Measurements from ENCODE around the gene MPEG1. TPM values are rescaled to one million over a fixed set of nuclear protein-coding genes. Genes with fewer than 3 reads are reported as not detected.

MPEG1 gene
- total and polyA plus RNA-seq, 9 of the 15 experiments (the other 6 are each of a cell fraction or from before 2014, with no cell fraction given), result 0.07 TPM; not detected in 8

GRCh38 chr11:59180168-59180776 is 32.5 kb downstream of the MPEG1 start (continued):
- TF ChIP-seq ELK3 (CRISPR knock-in tag; IDR thresholded peaks at IDR 0.05) (no peak), ZNF280B (CRISPR knock-in tag; IDR thresholded peaks at IDR 0.05) (no peak), CREB3L1 (IDR thresholded peaks at IDR 0.05; ENCODE audit: borderline replicate concordance, low read depth) (no peak)

- Histone ChIP-seq H3K79me2 (ENCODE audit: control insufficient read depth, insufficient read depth, low read length) (no peaks in the 10 kb centered on the region), H2AFZ (ENCODE audit: low read depth, low read length) (no peak overlapping the region), H3K27me3 (ENCODE audit: control insufficient read depth in 2 of 2, insufficient read depth in 2 of 2, low read length in 2 of 2) (peaks cover under 1 to 31% of the 10 kb centered on the region in 2 experiments; a peak in 4 of 5 replicates), H3K4me1 (replicated peaks in 1 of 2; ENCODE audit: control insufficient read depth in 2 of 2, insufficient read depth in 2 of 2, low read length in 2 of 2) (peaks cover 0 to 6% of the 10 kb centered on the region in 2 experiments; a peak in 1 of 5 replicates), H3K4me3 (no peak overlapping the region), H3K36me3 (ENCODE audit: control insufficient read depth, insufficient read depth, low read length) (no peaks in the 10 kb centered on the region), H3K9ac (ENCODE audit: insufficient read depth in 1 of 2, low read depth in 2 of 2, low read length in 2 of 2) (no peak overlapping the region), H3K9me3 (replicated peaks; ENCODE audit: control insufficient read depth, insufficient read depth, low read depth, low read length) (no peaks in the 10 kb centered on the region), H3K9me1 (ENCODE audit: control insufficient read depth, insufficient read depth, low read length) (no peaks in the 10 kb centered on the region), H3K27ac (ENCODE audit: extremely low read depth, low read depth, low read length) (no peak overlapping the region), H4K20me1 (replicated peaks; ENCODE audit: control insufficient read depth, insufficient read depth, low read length) (no peaks in the 10 kb centered on the region; the same call in 1 of the 2 replicates), H3K4me2 (ENCODE audit: insufficient read depth, low read length) (no peak overlapping the region)
- ATAC-seq (no peak), FAIRE-seq (no peak), DNase-seq (ENCODE audit: extremely low read depth in 1 of 4, low spot score in 3 of 4) (no peak)
- WGBS (ENCODE audit: insufficient coverage, low coverage, missing lambda C conversion rate), result 0% methylated on average over 2 of the region's 2 CpGs
- ChIA-PET CTCF (ENCODE audit: low intra/inter-chr PET ratio) (no interaction called here), POLR2A (no interaction called here)
- no TSS peak for BruUV-seq (replicated peaks)
- in situ Hi-C loops (cut with MboI), result loop anchor here (10.0 to 25.0 kb wide), 2 partner anchors 246 to 508 kb away; partner anchors contain the start of gene OR5A2
- intact Hi-C loops (cut with micrococcal nuclease), result no loop called here
- TF ChIP-seq ZFP91 (CRISPR knock-in tag; IDR thresholded peaks at IDR 0.05) (no peak), ZFP30 (CRISPR knock-in tag; IDR thresholded peaks at IDR 0.05; ENCODE audit: borderline replicate concordance) (no peak), HSF4 (CRISPR knock-in tag; IDR thresholded peaks at IDR 0.05; ENCODE audit: borderline replicate concordance) (no peak), DACH1 (IDR thresholded peaks at IDR 0.05; ENCODE audit: partially characterized antibody) (no peak), COPS2 (conservative IDR thresholded peaks at IDR 0.05) (no peak), FOXJ2 (tag; IDR thresholded peaks at IDR 0.05) (no peak), ASH1L (IDR thresholded peaks at IDR 0.05; ENCODE audit: borderline replicate concordance, low read depth, partially characterized antibody) (no peak), HIVEP1 (CRISPR knock-in tag; IDR thresholded peaks at IDR 0.05) (no peak), ZNF41 (CRISPR knock-in tag; conservative IDR thresholded peaks at IDR 0.05) (no peak), HNRNPK (IDR thresholded peaks at IDR 0.05; ENCODE audit: low read depth, low read length, poor library complexity, severe bottlenecking) (no peak), POLR2G (IDR thresholded peaks at IDR 0.05; ENCODE audit: low read depth, low read length) (no peak), CREBBP (IDR thresholded peaks at IDR 0.05; ENCODE audit: low read depth, low read length) (no peak)
These were observed 33.6 kb downstream of the MPEG1 start for GRCh38 chr11:59179121-59179520.
